Panc1 (cell line): ENCODE data around the gene PIGU.

Source experiments
- CTCF ChIP-seq: fragments of 450-650 bp; IDR thresholded peaks from 2 replicates; pipeline ENCODE4 v1.5.1; 2017; ENCODE audit warnings: mild to moderate bottlenecking
- SIN3A ChIP-seq: IDR thresholded peaks from 2 replicates; pipeline ENCODE4 v1.6.1; 2012; ENCODE audit warnings: low read depth, mild to moderate bottlenecking, low read length, moderate library complexity, borderline replicate concordance; ENCODE audit not compliant: insufficient read depth
- TCF7L2 ChIP-seq: IDR thresholded peaks from 2 replicates; pipeline ENCODE4 v1.6.1; 2011; ENCODE audit warnings: mild to moderate bottlenecking, low read depth, low read length, inconsistent platforms

GRCh38 chr20:34515484-34516246 is 161.2 kb downstream of the PIGU start:
- TF ChIP-seq CTCF (no peak), SIN3A (no peak), TCF7L2 (no peak)
